Activated T-cell treated with anti-CD3 and anti-CD28 coated beads, Interleukin-2, amount 50 U/mL, for 72 hours (primary cell): Measurements from ENCODE around the gene CP. TPM values are rescaled to one million over a fixed set of nuclear protein-coding genes. Genes with fewer than 3 reads are reported as not detected.
"Not testable (repeated sequence)": the region's sequence is repeated elsewhere in the genome, so short reads cannot be mapped to it uniquely, and the experiment has no call there.

ENCODE experiments used
- ATAC-seq, 2 donors: fragments of 150-1000 bp; cut with Tn5 transposase; replicated peaks in 1 of 2; 2 replicates each; pipeline ENCODE4 v1.10.0; 2021; ENCODE audit warnings: moderate library complexity in 2 of 2, mild to moderate bottlenecking in 1 of 2
- DNase-seq, 2 donors: peaks; one replicate each; pipeline ENCODE4 v3.0.0; 2021 to 2022; ENCODE audit warnings: mixed read lengths in 1 of 2
- H3K27ac Mint-ChIP-seq: one replicate; pipeline ENCODE4 v1.8.0; 2022; ENCODE audit warnings: mild to moderate bottlenecking, moderate library complexity, mixed read lengths
- H3K27me3 Mint-ChIP-seq: one replicate; pipeline ENCODE4 v1.8.0; 2022; ENCODE audit warnings: low read depth, mixed read lengths
- H3K36me3 Mint-ChIP-seq, 2 donors: one replicate each; pipeline ENCODE4 v1.8.0; 2022; ENCODE audit warnings: mixed read lengths in 2 of 2, mild to moderate bottlenecking in 1 of 2; ENCODE audit not compliant: insufficient read depth in 2 of 2
- H3K4me1 Mint-ChIP-seq: one replicate; pipeline ENCODE4 v1.8.0; 2022; ENCODE audit warnings: low read depth, mixed read lengths
- H3K4me3 Mint-ChIP-seq, 2 donors: one replicate each; pipeline ENCODE4 v1.8.0; 2022; ENCODE audit warnings: mild to moderate bottlenecking in 2 of 2, mixed read lengths in 2 of 2, moderate library complexity in 2 of 2
- H3K9me3 Mint-ChIP-seq, 2 donors: one replicate each; pipeline ENCODE4 v1.8.0; 2022; ENCODE audit warnings: mixed read lengths in 2 of 2
- total RNA-seq, 2 donors: library from RNA; stranded (reverse); gene quantifications; one replicate each; pipeline ENCODE4 v1.2.3, GENCODE V29; 2022

CP gene
- total RNA-seq, 2 donors from 2014 or later = not detected

GRCh38 chr3:149217347-149217746 lies 4.3 kb downstream of the CP start:
- DNase-seq (no peak), ATAC-seq (no peak)
- no peak overlapping the region for H3K4me3 Mint-ChIP-seq
- H3K27ac Mint-ChIP-seq = no peak overlapping the region
- H3K4me1 Mint-ChIP-seq = no peaks in the 10 kb centered on the region
- peaks cover 6% of the 10 kb centered on the region for H3K27me3 Mint-ChIP-seq
- no peaks in the 10 kb centered on the region for H3K36me3 Mint-ChIP-seq
- no peaks in the 10 kb centered on the region for H3K9me3 Mint-ChIP-seq

GRCh38 chr3:149216193-149216869 lies 5.3 kb downstream of the CP start:
- Mint-ChIP-seq H3K27ac (no peak overlapping the region), H3K4me3 (no peak overlapping the region), H3K9me3 (no peaks in the 10 kb centered on the region), H3K27me3 (peaks cover 6% of the 10 kb centered on the region), H3K36me3 (no peaks in the 10 kb centered on the region), H3K4me1 (no peaks in the 10 kb centered on the region)
- ATAC-seq (no peak), DNase-seq (no peak)

GRCh38 chr3:149215515-149215914 lies 6.1 kb downstream of the CP start:
- H3K9me3 Mint-ChIP-seq = no peaks in the 10 kb centered on the region
- ATAC-seq (no peak), DNase-seq (no peak)
- no peak overlapping the region for H3K4me3 Mint-ChIP-seq
- no peaks in the 10 kb centered on the region for H3K36me3 Mint-ChIP-seq
- no peak overlapping the region for H3K27ac Mint-ChIP-seq
- H3K27me3 Mint-ChIP-seq = peaks cover 6% of the 10 kb centered on the region
- no peaks in the 10 kb centered on the region for H3K4me1 Mint-ChIP-seq

GRCh38 chr3:149214702-149215101 lies 6.9 kb downstream of the CP start:
- Mint-ChIP-seq H3K27ac (no peak overlapping the region), H3K9me3 (no peaks in the 10 kb centered on the region), H3K4me3 (no peak overlapping the region), H3K4me1 (no peaks in the 10 kb centered on the region), H3K27me3 (peaks cover 4% of the 10 kb centered on the region), H3K36me3 (no peaks in the 10 kb centered on the region)
- ATAC-seq (no peak), DNase-seq (no peak)

- DNase-seq = no peak
- H3K4me1 Mint-ChIP-seq = no peaks in the 10 kb centered on the region
- H3K27ac Mint-ChIP-seq = no peak overlapping the region
- H3K4me3 Mint-ChIP-seq = no peak overlapping the region
- H3K27me3 Mint-ChIP-seq = no peaks in the 10 kb centered on the region
- H3K9me3 Mint-ChIP-seq = no peaks in the 10 kb centered on the region
- ATAC-seq = no peak
- H3K36me3 Mint-ChIP-seq = no peaks in the 10 kb centered on the region
Observed at GRCh38 chr3:149212386-149212785, 9.2 kb downstream of the CP start.

- Mint-ChIP-seq H3K27me3 (peaks cover 17% of the 10 kb centered on the region), H3K36me3 (no peaks in the 10 kb centered on the region), H3K27ac (no peak overlapping the region)
Observed at GRCh38 chr3:149209431-149209830, 12.2 kb downstream of the CP start.

GRCh38 chr3:149207475-149207874 lies 14.2 kb downstream of the CP start:
- Mint-ChIP-seq H3K27ac (no peak overlapping the region), H3K4me3 (no peak overlapping the region), H3K9me3 (no peaks in the 10 kb centered on the region), H3K36me3 (no peaks in the 10 kb centered on the region), H3K27me3 (peaks cover 27% of the 10 kb centered on the region), H3K4me1 (peaks cover 10% of the 10 kb centered on the region)
- DNase-seq = no peak
- no peak for ATAC-seq

More at GRCh38 chr3:149209431-149209830, 12.2 kb downstream of the CP start:
- no peak for ATAC-seq
- DNase-seq = no peak
- Mint-ChIP-seq H3K4me1 (no peaks in the 10 kb centered on the region), H3K9me3 (no peaks in the 10 kb centered on the region), H3K4me3 (no peak overlapping the region)

GRCh38 chr3:149204390-149204991 lies 17.1 kb downstream of the CP start:
- H3K4me3 Mint-ChIP-seq = no peak overlapping the region
- DNase-seq (no peak), ATAC-seq (no peak)
- H3K4me1 Mint-ChIP-seq = peaks cover 10% of the 10 kb centered on the region
- no peak overlapping the region for H3K27ac Mint-ChIP-seq
- no peaks in the 10 kb centered on the region for H3K9me3 Mint-ChIP-seq
- H3K27me3 Mint-ChIP-seq = peaks cover 39% of the 10 kb centered on the region
- no peaks in the 10 kb centered on the region for H3K36me3 Mint-ChIP-seq

GRCh38 chr3:149203758-149204157 lies 17.9 kb downstream of the CP start:
- DNase-seq = no peak
- peak; percentile 65 to 68 for ATAC-seq
- no peaks in the 10 kb centered on the region for H3K9me3 Mint-ChIP-seq
- H3K27ac Mint-ChIP-seq = no peak overlapping the region
- peaks cover 40% of the 10 kb centered on the region for H3K27me3 Mint-ChIP-seq
- H3K4me1 Mint-ChIP-seq = peaks cover 10% of the 10 kb centered on the region
- no peaks in the 10 kb centered on the region for H3K36me3 Mint-ChIP-seq
- no peak overlapping the region for H3K4me3 Mint-ChIP-seq

- Mint-ChIP-seq H3K27me3 (peaks cover 40% of the 10 kb centered on the region), H3K4me3 (no peak overlapping the region), H3K9me3 (no peaks in the 10 kb centered on the region), H3K36me3 (no peaks in the 10 kb centered on the region), H3K27ac (no peak overlapping the region), H3K4me1 (peaks cover 10% of the 10 kb centered on the region)
- no peak for ATAC-seq
- no peak for DNase-seq
Observed at GRCh38 chr3:149199474-149199873, 22.2 kb downstream of the CP start.

- ATAC-seq = no peak
- H3K27ac Mint-ChIP-seq = no peak overlapping the region
Observed at GRCh38 chr3:149198611-149199010, 23.0 kb downstream of the CP start.

GRCh38 chr3:149197669-149198068 lies 24.0 kb downstream of the CP start:
- peaks cover 30% of the 10 kb centered on the region for H3K27me3 Mint-ChIP-seq
- H3K4me1 Mint-ChIP-seq = no peaks in the 10 kb centered on the region
- ATAC-seq = no peak
- no peak overlapping the region for H3K4me3 Mint-ChIP-seq
- no peaks in the 10 kb centered on the region for H3K36me3 Mint-ChIP-seq
- no peak for DNase-seq
- no peaks in the 10 kb centered on the region for H3K9me3 Mint-ChIP-seq
- no peak overlapping the region for H3K27ac Mint-ChIP-seq

More at GRCh38 chr3:149198611-149199010, 23.0 kb downstream of the CP start:
- Mint-ChIP-seq H3K9me3 (no peaks in the 10 kb centered on the region), H3K4me3 (no peak overlapping the region), H3K4me1 (peaks cover 2% of the 10 kb centered on the region), H3K36me3 (no peaks in the 10 kb centered on the region), H3K27me3 (peaks cover 32% of the 10 kb centered on the region)
- no peak for DNase-seq

GRCh38 chr3:149196805-149197592 lies 24.6 kb downstream of the CP start:
- ATAC-seq, H3K9me3 Mint-ChIP-seq, DNase-seq, H3K27ac Mint-ChIP-seq, H3K4me1 Mint-ChIP-seq, H3K36me3 Mint-ChIP-seq: not testable (repeated sequence)
- peak overlapping the region in 1 of 2 donors; percentile 43 for H3K4me3 Mint-ChIP-seq
- H3K27me3 Mint-ChIP-seq = peaks cover 27% of the 10 kb centered on the region
